Dermis blood vessel endothelial cell (primary cell): ENCODE data around the gene RETREG2. TPM values are rescaled to one million over a fixed set of nuclear protein-coding genes. Genes with fewer than 3 reads are reported as not detected.

Source experiments
- DNase-seq: peaks from one replicate; pipeline ENCODE4 v3.0.0; 2010
- total RNA-seq: library from RNA; depleted of rRNA; stranded (reverse); fragments of >200 nt; gene quantifications from 2 replicates; pipeline ENCODE4 v1.2.3, GENCODE V29; 2014

RETREG2 gene, protein sequence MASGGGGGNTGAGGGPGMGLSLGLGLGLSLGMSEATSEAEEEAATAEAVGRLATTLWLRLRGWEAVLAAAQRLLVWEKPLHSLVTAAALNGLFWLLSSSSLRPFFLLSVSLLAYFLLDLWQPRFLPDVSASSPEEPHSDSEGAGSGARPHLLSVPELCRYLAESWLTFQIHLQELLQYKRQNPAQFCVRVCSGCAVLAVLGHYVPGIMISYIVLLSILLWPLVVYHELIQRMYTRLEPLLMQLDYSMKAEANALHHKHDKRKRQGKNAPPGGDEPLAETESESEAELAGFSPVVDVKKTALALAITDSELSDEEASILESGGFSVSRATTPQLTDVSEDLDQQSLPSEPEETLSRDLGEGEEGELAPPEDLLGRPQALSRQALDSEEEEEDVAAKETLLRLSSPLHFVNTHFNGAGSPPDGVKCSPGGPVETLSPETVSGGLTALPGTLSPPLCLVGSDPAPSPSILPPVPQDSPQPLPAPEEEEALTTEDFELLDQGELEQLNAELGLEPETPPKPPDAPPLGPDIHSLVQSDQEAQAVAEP
- 64.1 and 75.4 TPM in 2 replicates for total RNA-seq

GRCh38 chr2:219177552-219178376 is at the start of gene RETREG2:
Gene RETREG2 (plus strand): TSS chr2:219178275. CDS start chr2:219178353, 78 bp downstream.
- peak; percentile 94 for DNase-seq

GRCh38 chr2:219128396-219128795 is 49.7 kb upstream of the RETREG2 start:
- no peak for DNase-seq

DNA sequence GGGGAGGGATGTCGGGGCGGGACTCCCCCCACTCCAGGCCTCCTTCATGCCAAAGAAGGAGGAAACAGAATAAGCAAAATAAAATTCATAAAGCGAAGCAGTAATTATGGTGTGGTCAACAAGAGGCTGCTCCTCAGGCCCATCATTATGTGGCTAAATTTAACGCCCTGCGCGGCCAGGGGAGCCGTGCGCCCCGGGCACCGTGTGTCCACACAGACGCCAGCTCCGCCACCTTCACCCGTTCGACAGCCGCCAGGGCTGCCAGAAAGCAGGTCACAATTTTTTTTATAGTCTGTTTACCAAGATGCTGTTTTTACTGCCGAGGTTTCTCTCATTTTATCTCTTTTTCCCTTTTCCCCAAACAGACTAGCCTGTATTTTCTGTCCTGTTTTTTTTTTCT is 48.5 kb upstream of the RETREG2 start:
- DNase-seq, result no peak

DNA sequence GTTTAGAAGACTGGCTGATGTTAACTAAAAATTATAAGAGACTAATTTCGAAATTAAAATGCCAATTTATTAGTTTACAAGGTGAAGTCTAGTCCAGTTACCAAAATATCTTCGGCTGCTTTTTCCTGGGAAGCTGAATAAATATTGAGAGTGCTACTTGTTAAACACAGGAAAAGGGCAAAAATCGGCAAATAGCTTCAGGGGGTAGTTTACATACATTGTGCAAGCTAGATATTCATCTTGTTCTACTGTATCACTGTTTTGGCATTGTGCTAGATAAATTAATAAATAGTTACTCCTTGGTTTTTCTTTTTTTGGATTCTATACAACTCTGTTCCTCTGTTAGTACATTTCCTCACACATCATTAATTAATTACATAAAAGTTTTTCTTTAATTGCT is 46.7 kb upstream of the RETREG2 start:
- no peak for DNase-seq

DNA sequence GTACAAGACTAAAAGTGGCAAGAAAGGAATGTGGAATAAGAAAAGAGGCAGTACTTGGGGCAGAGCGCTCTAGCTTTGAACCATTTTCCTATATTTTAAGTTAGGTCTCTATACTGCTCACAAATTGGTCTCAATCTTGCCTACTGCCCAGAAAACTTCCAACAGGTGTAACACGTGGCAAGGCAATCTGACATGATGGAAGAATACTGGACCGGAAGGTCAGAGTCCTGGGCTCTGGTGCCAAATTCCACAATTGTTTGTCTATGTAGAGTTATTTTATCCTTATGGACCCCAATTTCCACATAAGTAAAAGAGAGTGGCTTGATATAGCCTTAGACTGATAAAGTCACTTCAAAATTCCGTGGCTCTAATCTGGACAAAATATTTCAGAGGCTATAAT is 46.3 kb upstream of the RETREG2 start:
- no peak for DNase-seq

GRCh38 chr2:219133976-219134375 is 44.1 kb upstream of the RETREG2 start:
- no peak for DNase-seq

GRCh38 chr2:219140722-219141121 is 37.4 kb upstream of the RETREG2 start:
- DNase-seq, result no peak

GRCh38 chr2:219142329-219142728 is 35.7 kb upstream of the RETREG2 start:
- no peak for DNase-seq

DNA sequence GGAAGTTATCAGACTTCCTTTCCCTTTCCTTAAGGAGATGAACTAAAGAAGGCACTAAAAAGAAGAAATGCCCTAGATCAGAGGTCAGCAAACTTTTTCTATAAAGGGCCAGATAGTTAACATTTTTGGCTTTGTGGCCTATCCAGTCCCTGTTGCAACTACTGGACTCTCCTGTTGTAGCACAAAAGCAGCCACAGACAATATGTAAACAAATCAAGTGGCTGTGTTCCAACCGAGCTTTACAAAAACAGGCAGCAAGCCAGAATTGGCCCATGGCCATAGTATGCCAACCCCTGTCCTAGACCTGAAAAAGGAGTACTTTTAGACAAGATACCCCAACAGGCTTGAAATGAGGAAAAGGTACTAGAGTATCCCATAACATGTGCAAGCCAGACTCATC is 28.4 kb upstream of the RETREG2 start:
- peak; percentile 35 for DNase-seq

GRCh38 chr2:219155054-219155644 is 22.9 kb upstream of the RETREG2 start:
- peak; percentile 85 for DNase-seq

DNA sequence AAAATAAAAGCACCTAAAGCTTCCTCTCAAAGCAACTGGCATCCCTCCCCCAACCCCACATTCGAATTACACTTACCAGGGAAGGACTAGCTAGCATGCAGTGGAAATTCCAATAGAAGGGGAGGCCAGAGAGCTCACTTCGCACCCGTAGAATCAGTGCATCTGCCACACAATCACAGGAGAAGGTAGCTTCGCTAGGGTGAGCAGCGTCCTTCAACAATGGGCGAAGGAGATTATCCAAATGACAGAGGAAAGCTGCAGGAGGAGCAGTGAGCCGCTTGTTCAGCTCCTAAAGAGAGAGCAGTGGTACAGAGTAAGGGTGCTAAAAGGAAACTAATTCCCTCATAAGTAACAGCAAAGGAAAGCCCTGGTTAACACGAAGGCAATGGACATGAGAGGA is 20.7 kb upstream of the RETREG2 start:
- DNase-seq, result no peak

- no peak for DNase-seq
Measured at GRCh38 chr2:219158025-219158424, 20.1 kb upstream of the RETREG2 start.

GRCh38 chr2:219158586-219158985 is 19.5 kb upstream of the RETREG2 start:
- DNase-seq, result no peak

- DNase-seq, result no peak
Measured at GRCh38 chr2:219159771-219160185, 18.3 kb upstream of the RETREG2 start.

GRCh38 chr2:219160186-219161017 is 17.7 kb upstream of the RETREG2 start, which contains the start of gene NHEJ1:
Gene NHEJ1 (minus strand): TSS chr2:219160815. CDS start chr2:219158362, 2,453 bp downstream.
- DNase-seq, result peak; percentile 96

GRCh38 chr2:219161097-219161496 is 17.0 kb upstream of the RETREG2 start:
- DNase-seq, result no peak

DNA sequence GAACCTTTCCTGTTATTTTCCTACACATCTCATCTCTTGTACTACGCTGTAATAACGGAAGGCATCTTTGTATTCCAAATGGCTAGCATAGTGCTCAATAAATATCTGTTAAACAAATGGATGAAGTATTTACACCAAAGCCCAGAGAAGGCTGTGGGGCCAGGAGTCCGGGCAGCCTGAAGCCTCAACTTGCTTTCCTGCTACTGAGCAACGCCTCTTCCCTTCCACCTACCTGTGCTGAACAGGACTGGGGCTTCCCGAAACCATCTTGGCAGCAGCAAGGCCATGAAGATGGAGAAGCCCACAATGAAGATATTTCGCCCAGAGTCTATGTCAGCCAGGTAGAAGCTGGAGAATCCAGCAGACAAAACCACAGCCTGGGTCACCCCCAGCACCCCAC is 14.9 kb upstream of the RETREG2 start:
- DNase-seq, result no peak

GRCh38 chr2:219165058-219165911 is 12.8 kb upstream of the RETREG2 start:
- no peak for DNase-seq

- DNase-seq, result no peak
Measured at GRCh38 chr2:219167997-219168396, 10.1 kb upstream of the RETREG2 start.

DNA sequence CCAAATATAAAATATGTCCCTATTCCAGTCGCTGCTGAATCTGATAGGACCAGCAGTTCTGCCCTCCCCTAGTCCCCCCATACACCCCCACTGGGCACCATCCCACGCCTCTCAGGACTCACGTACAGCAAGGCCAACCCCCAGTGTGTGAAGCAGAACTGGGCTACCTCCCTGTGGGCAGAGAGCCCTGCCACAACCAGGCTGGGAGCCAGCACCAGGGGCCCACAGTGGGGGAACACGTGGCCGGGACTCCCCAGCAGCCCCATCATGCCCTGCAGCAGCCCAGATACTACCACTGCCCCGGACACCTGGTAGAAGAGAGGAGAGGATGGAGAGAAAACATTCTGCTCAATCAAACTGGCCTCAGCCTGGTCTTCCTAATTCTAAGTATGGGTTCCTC is 9.5 kb upstream of the RETREG2 start:
- no peak for DNase-seq

GRCh38 chr2:219168932-219169331 is 9.1 kb upstream of the RETREG2 start:
- DNase-seq, result no peak
